Measurements from ENCODE around the gene CHD3.

The CHD3 gene

DNA sequence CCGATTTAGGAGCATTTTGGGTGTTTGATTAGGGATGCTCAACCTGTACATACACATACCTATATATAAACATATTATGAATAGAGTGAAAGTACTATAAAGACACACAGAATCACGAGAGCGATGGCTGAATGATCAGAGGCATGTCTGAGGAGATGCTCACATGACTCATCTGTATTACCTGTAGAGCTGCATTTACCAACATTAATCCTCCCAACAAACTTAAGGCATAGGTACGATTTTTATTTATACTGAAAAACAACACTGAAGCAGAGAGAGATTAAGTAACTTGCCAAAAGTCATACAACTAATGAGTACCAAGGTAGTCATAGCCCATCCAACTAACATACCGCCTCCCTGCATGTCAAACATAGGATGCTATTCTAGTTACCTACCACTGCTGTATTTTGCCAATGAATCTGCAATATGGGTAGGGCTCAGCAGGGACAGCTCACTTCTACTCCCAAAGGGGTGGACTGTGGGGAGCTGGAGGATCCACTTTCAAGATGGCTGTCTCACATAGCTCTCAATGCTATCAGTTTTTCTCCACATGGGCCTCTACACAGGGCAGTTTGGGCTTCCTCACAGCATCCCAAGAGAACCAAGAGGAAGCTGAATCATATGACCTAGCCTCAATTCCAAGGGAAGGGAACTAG lies 23.5 kb upstream of the CHD3 start:
- no peak for DNase-seq

DNA sequence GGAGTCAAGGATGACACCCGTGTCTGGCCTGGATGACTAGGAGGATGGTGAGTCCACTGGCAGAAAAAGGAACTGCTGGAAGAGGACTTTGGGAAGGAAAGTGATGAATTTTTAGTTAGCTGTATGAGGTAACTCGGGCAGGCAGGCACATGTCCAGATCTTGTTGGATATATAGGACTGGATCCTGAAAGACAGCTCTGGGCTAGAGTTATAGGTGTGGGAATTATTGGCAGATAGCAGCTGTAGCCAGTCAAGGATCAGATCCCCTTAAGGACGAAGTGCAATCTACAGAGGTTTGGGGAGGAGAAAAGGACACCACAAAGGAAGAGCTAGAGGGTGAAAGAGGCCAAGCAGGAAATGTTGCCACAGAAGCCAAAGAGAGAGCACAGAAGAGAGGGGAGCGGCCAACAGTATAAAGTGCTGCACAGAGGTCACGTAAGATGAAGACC lies 20.7 kb upstream of the CHD3 start:
- DNase-seq, result no peak

DNA sequence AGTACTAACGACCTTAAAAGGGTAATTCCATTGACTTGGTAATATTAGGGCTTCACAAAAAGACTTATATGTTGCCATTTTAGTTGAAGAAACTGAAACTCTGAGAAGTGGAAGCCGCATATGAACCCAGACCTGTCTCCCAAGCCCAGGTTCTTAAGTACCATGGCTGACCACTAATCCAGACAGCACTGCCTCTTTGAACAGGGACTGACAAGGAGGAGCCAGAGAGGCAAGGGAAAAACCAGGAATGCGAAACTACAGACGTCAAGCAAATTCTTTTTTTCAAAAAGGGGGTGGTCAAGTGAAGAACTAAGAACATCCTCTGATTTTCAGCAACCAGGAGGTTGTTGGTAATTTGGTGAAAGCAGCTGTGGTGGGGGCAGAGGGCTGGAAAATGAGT lies 15.5 kb upstream of the CHD3 start:
- DNase-seq, result no peak

DNA sequence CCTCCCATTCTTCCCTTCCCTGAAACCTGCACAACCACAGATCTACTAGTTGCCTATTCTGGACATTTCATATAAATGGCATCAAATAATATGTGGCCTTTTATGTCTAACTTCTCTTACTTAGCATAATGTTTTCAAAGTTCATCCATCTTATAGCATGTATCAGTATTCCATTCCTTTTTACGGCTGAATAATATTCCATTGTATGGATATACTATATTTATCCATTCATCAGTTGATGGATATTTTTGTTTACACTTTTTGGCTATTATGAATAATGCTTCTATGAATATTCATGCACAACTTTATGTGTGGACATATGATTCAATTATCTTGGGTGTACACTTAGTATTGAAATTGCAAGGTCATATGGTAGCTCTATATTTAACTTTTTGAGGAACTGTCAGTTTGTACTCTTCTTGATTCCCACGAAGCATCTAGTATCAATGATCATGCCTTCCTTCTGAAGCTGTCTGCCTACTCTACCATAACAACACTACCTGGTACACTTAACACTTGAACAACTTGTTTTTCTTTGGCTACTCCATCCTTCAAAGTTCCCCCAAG lies 12.7 kb upstream of the CHD3 start:
- DNase-seq, result no peak

DNA sequence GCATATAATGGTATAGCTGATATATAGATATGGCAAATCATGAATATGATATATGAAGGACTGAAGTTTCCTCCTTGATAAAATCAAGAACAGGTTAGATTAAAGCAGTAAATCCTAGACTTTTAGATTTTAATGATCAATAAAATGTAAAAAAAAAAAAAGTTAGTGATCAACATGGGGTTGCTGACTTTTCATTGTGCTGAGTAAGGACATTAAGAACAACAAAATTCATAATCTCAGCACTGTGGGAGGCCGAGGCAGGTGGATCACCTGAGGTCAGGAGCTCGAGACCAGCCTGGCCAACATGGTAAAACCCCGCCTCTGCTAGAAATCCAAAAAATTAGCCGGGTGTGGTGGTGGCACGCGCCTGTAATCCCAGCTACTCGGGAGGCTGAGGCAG lies 10.4 kb upstream of the CHD3 start:
- no peak for DNase-seq

DNA sequence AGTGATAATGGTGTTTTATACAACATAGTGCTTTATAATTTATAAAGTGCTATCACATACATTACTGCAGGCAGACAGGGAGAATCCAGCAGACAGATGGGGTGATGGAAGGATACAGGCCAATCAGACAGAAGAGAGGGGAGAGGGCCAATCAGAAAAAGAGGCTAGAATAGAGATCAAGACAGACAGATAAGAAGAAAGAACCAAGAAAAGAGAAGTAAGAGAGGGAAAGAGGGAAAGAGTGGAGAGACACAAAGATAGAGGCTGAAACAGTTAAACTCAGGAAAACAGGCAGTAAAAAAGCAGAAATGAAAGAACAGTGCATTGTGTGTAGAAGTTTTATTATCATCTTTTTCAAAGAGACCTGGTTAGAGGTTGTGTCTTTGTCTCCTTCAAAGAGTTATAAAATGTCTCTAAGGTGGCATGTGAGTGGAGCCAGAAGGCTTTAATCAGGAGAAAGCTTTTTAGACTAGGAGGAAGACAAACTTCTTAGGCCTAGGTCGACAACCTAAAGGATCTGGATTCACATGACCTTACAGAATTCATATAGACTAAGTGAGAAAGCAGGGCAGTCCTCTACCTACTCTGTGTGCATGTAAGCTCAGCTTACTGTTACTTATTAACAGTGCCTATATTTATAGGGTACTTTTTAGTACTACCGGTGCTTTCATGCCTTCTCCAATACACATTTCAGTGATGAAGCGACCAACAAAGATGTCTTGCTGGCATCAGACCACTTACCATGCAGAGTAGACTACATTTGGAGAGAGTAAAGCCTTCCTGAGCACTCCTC lies 8.3 kb upstream of the CHD3 start:
- DNase-seq, result no peak

DNA sequence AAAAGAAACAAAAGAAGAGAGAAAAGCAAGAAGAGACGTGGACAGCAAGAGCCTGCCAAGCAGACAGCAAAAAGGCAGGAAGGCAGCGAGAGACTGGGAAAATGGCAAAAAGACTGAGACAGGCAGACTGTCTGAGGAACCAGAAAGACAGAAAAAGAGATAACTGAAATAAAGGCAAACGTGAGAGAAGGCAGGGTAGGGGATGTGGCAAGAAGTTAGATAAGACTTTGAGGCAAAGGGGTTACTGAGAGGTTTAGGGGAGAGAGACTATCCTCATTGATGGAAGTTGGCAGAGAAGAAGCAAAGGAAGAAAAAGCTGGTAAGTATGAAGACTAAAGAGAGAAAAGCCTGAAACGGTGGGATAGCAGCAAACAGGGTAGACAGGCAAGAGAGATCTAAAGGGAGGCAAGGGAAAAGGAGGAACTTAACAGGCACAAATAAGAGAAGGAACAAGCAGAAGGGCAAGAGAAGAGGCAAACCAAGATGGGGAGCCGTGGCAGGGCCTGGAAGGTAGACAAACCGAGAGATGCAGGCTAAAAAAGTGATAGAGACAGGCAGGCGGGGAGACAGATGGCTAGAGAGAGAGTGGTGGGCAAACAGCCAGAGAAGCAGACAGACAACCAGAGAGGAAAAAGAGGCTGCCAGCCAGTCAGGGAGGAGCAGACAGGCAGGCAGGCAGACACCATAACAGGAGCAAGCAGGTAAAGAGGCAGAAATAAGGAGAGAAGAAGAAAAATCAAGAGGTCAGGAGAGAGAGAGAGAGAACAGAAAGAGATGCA lies 7.1 kb upstream of the CHD3 start:
- DNase-seq, result peak in 23 of 58 donors; percentile 14 to 66 (median 39)

DNA sequence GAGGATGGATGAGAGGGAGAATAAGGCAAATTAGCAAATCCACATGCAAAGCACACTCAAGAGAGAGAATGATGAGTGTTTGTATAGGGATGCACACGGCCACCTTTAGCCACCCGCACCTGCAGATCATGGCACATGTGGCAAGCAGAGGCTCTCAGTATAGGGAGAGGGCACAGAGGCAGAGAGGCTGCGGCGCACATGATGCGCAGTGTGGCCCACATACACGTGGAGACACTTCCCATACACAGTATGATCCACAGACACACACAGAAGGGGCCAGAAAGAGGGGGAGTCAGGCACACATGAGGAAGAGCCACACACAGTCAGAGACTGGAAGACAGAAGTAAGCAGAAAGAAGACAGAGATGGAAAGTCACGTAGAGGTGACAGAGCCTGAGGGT lies 6.5 kb upstream of the CHD3 start:
- no peak for DNase-seq

DNA sequence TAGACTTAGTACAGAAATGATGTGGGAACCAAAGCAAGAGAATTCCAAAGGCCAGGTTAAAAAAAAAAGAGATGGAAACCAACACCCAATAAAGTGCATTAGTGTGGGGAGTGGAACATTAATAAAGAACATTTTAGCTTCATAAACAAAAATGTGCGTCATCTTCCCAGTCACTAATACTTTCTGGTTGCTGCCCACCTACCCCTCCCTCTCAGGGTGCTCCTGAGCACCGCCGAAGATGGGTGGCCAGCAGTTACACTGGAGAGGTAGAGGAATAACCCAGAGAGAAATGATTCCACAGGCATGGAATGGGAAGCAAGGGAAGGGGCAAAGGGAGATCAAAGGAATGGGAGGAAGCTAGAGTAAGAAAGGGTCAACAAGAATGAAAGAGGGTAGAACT lies 6.0 kb upstream of the CHD3 start:
- no peak for DNase-seq

DNA sequence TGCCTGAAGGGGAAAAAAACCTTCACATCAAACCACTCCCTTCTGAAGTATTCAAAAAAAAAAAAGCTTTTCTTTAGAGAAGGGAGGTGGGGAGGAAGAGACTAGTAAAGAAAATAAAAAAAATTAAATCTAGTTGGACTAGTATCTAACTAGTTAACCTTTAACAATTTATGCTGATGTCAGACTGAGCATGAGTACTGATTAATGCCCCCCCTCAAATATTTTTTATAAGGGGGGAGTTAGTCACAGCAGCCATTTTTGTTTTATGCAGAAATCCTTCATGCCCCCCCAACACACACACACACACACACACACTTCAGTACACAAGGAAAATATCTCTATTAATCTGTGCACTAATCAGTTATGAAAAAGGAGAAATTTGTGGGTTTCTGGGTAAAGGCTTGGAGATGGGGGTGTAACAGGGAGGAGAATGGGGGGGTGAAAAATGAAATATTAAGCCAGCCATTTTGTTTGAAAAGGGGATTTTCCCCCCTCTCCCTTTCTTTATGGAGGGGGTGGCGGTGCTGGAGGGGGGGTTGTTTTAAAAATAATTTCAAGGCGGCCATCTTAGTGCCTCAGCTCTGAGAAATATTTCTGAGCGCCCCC lies 4.7 kb upstream of the CHD3 start:
- DNase-seq, result no peak

DNA sequence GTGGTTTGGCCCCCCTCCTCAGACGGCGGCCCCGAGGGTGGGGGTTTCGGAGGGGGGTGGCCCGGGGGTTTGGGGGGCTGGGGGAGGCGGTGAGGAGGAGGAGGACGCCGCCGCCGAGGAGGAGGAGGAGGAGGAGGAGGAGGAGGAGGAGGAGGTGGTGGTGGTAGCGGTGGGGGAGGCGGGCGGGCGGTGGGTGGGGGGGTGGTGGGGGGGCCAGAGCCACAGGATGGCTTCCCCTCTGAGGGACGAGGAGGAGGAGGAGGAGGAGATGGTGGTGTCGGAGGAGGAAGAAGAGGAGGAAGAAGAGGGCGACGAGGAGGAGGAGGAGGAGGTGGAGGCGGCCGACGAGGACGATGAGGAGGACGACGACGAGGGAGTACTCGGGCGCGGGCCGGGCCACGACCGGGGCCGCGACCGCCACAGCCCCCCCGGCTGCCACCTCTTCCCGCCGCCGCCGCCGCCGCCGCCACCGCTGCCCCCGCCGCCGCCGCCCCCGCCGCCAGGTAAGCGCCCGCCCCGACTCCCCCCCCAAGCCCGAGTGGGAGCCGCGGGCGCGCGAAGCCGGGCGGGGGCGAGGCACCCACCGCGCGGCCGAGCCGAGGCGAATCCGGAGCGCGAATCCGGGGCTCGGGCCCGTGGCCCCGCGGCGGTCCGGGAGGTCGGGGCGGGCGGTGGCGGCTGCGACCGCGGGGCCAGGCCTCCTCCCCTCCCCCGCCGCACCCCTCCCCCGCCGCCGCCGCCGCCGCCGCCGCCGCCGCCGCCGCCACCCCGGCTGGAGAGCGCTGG lies 3.8 kb upstream of the CHD3 start:
- DNase-seq, result no peak

DNA sequence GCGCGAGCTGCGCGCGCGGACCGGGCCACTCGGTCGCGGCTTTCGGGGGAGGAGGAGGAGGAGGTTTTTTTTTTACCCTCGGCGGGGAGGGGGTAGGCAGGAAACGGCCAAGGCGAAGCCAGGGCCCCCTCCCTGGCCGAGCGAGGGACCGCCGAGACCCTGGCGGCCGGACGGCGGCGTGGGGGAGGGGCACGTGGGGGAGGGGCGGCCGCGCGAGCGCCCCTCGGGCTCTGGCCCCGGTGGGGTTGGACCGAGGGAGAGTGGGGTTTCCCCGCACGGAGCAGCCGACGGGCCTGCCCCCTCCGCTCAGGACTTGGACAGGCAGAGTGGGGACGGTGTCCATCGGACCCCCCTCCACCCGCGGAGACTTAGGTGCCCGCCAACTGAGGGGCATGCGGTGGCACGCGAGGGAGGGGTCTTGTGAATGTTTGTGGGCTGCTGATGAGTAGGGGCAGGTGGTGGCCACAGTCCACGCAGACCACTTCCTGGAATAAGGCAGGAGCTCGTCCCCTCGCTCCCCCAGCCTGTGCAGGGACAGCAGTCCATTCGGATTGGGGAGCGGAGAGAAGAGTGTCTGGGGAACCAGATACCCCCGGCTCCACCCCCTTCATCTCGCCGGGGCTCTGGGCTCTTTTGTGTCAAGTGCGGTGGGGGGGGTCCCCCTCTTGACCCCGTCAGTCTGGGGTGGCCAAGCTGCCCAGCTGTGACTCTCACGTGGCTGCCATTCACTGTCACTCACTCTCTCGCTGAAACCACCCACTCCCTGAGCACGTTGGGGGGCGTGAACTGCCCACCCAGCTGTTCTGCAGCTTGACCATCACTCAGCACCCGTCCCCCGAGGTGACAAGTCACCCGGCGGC lies 3.0 kb upstream of the CHD3 start:
- DNase-seq, result peak in 8 of 58 donors; percentile 19 to 79 (median 33)

DNA sequence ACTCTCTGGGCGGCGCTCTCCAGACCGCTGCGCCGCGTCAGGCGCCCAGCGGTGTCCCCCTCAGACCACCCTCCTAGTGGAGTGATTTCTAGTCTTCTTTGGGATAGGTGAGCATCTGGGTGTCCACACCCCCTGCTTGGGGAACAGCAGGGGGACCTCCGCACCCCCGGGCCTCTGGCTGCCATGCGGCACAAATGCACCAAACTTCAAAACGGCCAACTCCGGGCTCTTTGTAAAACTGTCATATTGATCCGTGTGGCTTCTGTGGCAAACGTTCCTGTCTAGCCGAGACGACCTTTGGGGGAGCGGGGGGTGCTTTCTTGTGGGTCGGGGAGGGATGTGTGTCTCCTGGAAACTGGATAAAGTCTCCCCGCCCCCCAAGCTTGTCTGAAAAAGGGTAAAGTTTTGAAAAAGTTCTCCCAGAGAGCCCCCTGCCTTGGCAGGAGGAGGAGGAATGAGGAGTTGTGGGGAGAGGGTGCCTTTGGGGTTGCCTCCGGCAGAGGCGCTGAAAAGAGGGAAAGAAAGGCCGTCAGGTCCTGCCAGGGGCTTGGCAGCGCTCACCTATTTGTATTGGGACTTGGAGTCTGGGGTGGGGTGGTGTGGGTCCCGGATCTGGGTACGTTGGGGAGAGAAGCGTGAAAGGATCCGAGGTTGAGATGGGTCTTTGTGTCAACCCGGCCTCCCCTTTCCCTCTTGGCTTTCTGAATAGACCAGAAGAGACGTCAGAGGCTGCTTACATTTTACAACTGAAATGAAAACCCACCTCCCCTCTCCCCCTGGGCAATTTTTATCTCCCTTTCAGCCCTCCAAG lies 2.2 kb upstream of the CHD3 start:
- peak in 6 of 58 donors; percentile 18 to 52 (median 31) for DNase-seq

DNA sequence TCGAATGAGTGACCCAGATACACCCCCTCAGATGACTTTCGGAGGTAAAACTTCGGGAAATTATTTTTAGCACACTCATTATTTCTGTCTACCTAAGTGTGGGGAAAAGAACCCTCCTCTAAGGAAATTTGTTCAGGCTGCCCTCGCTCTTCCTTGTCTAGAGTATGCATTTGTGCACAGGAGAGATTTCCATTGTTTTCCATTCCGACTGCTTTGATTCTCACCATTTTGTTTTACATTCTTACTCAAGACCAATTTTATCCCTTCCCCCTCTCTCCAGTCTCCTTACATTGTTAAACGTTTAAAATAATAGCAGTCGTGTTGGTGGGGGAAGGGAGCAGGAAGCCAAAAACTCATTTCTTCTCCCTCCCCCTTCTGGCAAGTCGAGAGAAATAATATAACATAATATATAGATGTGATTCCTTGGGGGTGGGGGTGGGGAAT lies 1.5 kb upstream of the CHD3 start:
- no peak for DNase-seq

DNA sequence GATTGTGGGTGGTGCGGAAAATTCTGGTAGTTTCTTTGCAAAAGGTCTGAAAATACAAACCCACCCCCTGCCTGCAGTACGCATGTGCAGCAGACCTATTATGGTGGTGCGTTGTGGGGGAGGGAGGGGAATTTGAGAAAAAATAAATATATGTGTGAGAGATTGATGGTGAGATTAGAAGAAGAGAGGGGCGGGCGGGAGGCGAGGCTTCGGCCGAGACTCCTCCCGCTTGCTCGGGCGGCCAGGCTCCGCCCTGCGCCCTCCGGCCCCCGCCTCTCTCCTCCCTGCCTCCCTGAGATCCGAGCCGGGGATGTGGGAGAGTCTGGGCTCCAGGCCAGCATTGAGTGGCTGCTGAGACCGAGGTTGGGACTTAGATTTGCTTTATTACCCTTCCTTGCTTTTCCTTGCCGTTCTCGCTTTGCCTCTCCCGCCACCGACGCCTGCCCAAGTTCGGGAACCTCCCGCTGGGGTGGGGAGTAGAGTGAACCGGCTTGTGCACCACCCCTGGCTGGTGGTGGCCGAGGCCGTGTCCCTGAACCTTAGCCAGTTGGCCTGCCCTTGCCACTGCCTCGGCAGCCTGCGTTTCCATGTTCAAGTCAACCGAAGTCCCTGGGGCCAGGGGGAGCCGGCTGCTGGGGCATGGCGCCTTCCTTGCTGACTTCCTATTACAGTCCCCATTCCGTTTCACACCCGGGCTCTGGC lies 956 bp upstream of the CHD3 start:
- peak; percentile 46 to 95 (median 86) for DNase-seq

DNA sequence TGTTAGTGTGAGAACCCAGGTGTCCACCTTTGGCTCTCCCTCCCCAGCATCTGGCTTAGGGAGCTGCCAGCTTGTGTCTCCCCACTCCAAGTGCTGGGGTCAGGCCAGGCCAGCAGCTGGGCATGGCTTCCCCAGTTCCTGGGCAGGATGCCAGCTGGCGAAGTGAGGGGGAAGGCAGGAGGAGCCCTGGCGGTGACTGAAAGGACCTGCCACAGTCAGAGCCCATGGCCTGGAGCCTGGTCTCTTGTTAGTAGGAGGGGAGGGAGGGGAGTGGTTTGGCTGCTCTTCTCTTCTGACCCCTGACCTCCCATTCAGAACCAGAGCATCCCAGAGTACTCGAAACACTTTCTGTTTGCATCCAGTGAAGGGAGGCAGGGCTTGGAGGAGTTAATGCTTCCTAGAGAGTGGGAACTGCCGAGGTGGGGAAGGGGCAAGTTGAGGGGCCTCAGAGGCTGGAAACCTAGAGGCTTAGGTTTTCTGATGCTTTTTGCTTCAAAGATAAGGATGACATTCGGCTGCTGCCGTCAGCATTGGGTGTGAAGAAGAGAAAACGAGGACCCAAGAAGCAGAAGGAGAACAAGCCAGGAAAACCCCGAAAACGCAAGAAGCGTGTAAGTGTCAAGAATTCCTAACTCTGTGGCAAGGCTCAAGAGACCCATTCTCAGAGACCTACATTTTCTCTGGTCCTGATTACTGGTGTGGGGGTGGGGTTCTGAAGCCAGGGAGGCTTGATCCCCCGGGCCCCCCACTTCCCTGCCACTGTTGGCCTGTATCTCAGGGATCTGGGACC lies 772 bp downstream of the CHD3 start:
- peak; percentile 45 to 98 (median 94) for DNase-seq

Measured in anterior cingulate cortex (tissue), 58 donors.